Measurements from ENCODE around the gene ALDH1L1. TPM values are rescaled to one million over a fixed set of nuclear protein-coding genes. Genes with fewer than 3 reads are reported as not detected.

ALDH1L1 gene
- total and polyA plus RNA-seq, 2 of the 13 experiments (the other 11 are each of a cell fraction or from before 2014, with no cell fraction given): 11.2 to 28.7 TPM

DNA sequence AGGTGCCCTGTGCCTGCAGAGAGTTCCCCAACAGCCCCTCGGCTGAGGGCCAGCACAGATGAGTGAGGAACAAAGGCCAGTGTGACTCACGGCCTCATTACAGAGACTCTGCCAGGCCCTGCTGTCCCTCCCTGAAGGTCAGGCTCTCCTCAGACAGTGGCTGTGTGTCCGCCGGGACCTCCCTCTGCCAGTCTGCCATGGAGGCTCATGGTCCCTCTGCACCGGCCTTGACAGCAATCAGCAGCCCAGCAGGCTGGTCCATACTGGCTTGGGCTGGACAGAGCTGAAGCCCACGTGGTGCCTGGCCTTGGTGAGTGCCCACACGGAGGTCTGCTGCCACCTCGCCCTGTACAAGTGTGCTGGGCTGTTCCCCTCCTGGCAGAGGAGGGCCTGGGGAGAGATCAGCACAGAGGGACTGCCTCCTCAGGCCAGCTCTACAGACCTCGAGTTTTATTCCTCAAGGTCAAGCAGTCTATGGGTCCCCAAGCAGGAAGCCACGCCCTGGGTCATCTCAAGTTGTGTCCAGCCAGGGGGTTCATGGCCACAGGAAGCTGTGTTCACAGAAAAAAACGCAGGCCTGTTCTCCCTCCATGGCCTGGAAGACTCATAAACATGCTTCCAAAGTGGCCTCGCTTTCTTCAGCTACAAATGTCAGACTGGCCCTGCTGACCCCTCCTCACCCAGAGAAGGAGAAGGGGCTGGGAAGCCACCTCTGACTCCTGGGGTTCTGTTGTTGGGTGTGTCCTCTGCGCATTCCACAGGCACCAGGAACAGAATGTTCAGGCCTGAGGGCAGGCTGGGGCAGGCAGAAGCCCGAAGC is 123.5 kb downstream of the ALDH1L1 start (continued):
- TF ChIP-seq CSRNP1 (CRISPR knock-in tag; IDR thresholded peaks at IDR 0.05): peak; percentile 64; the same call in 1 of the 2 replicates
- TF ChIP-seq, protein P1, sequence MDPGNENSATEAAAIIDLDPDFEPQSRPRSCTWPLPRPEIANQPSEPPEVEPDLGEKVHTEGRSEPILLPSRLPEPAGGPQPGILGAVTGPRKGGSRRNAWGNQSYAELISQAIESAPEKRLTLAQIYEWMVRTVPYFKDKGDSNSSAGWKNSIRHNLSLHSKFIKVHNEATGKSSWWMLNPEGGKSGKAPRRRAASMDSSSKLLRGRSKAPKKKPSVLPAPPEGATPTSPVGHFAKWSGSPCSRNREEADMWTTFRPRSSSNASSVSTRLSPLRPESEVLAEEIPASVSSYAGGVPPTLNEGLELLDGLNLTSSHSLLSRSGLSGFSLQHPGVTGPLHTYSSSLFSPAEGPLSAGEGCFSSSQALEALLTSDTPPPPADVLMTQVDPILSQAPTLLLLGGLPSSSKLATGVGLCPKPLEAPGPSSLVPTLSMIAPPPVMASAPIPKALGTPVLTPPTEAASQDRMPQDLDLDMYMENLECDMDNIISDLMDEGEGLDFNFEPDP (CRISPR knock-in tag; conservative IDR thresholded peaks at IDR 0.05): no peak
- TF ChIP-seq ZNF788 (CRISPR knock-in tag; IDR thresholded peaks at IDR 0.05; ENCODE audit: borderline replicate concordance): no peak
- TF ChIP-seq TP53 (CRISPR knock-in tag; conservative IDR thresholded peaks at IDR 0.05): no peak
- TF ChIP-seq, protein P2, sequence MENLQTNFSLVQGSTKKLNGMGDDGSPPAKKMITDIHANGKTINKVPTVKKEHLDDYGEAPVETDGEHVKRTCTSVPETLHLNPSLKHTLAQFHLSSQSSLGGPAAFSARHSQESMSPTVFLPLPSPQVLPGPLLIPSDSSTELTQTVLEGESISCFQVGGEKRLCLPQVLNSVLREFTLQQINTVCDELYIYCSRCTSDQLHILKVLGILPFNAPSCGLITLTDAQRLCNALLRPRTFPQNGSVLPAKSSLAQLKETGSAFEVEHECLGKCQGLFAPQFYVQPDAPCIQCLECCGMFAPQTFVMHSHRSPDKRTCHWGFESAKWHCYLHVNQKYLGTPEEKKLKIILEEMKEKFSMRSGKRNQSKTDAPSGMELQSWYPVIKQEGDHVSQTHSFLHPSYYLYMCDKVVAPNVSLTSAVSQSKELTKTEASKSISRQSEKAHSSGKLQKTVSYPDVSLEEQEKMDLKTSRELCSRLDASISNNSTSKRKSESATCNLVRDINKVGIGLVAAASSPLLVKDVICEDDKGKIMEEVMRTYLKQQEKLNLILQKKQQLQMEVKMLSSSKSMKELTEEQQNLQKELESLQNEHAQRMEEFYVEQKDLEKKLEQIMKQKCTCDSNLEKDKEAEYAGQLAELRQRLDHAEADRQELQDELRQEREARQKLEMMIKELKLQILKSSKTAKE (CRISPR knock-in tag; IDR thresholded peaks at IDR 0.05; ENCODE audit: borderline replicate concordance): no peak
- no peak for TF ChIP-seq ZNF83 (CRISPR knock-in tag; IDR thresholded peaks at IDR 0.05; ENCODE audit: borderline replicate concordance)
- peak; percentile 43; the same call in 1 of the 2 replicates for TF ChIP-seq IKZF5 (CRISPR knock-in tag; IDR thresholded peaks at IDR 0.05)
- no peak for TF ChIP-seq ZNF816 (CRISPR knock-in tag; IDR thresholded peaks at IDR 0.05; ENCODE audit: borderline replicate concordance)
- no peak for TF ChIP-seq RFX5 (IDR thresholded peaks at IDR 0.05; ENCODE audit: low read depth, low read length)
- no peak for TF ChIP-seq HES4 (CRISPR knock-in tag; IDR thresholded peaks at IDR 0.05; ENCODE audit: borderline replicate concordance)
- TF ChIP-seq TMF1 (CRISPR knock-in tag; IDR thresholded peaks at IDR 0.05; ENCODE audit: low read depth): no peak
- TF ChIP-seq, protein P3, sequence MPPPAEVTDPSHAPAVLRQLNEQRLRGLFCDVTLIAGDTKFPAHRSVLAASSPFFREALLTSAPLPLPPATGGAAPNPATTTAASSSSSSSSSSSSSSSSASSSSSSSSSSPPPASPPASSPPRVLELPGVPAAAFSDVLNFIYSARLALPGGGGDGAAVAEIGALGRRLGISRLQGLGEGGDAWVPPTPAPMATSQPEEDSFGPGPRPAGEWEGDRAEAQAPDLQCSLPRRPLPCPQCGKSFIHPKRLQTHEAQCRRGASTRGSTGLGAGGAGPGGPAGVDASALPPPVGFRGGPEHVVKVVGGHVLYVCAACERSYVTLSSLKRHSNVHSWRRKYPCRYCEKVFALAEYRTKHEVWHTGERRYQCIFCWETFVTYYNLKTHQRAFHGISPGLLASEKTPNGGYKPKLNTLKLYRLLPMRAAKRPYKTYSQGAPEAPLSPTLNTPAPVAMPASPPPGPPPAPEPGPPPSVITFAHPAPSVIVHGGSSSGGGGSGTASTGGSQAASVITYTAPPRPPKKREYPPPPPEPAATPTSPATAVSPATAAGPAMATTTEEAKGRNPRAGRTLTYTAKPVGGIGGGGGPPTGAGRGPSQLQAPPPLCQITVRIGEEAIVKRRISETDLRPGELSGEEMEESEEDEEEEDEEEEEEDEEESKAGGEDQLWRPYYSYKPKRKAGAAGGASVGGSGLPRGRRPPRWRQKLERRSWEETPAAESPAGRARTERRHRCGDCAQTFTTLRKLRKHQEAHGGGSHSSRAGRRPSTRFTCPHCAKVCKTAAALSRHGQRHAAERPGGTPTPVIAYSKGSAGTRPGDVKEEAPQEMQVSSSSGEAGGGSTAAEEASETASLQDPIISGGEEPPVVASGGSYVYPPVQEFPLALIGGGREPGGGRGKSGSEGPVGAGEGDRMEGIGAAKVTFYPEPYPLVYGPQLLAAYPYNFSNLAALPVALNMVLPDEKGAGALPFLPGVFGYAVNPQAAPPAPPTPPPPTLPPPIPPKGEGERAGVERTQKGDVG (CRISPR knock-in tag; IDR thresholded peaks at IDR 0.05; ENCODE audit: borderline replicate concordance): no peak
- TF ChIP-seq, protein P4, sequence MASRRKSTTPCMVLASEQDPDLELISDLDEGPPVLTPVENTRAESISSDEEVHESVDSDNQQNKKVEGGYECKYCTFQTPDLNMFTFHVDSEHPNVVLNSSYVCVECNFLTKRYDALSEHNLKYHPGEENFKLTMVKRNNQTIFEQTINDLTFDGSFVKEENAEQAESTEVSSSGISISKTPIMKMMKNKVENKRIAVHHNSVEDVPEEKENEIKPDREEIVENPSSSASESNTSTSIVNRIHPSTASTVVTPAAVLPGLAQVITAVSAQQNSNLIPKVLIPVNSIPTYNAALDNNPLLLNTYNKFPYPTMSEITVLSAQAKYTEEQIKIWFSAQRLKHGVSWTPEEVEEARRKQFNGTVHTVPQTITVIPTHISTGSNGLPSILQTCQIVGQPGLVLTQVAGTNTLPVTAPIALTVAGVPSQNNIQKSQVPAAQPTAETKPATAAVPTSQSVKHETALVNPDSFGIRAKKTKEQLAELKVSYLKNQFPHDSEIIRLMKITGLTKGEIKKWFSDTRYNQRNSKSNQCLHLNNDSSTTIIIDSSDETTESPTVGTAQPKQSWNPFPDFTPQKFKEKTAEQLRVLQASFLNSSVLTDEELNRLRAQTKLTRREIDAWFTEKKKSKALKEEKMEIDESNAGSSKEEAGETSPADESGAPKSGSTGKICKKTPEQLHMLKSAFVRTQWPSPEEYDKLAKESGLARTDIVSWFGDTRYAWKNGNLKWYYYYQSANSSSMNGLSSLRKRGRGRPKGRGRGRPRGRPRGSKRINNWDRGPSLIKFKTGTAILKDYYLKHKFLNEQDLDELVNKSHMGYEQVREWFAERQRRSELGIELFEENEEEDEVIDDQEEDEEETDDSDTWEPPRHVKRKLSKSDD (CRISPR knock-in tag; IDR thresholded peaks at IDR 0.05; ENCODE audit: low read depth): no peak
- TF ChIP-seq ESRRA (CRISPR knock-in tag; IDR thresholded peaks at IDR 0.05; ENCODE audit: low read depth): peak; percentile 89
- peak; percentile 55; the same call in 1 of the 2 replicates for TF ChIP-seq MIXL1 (CRISPR knock-in tag; IDR thresholded peaks at IDR 0.05)

Data from HepG2 (cell line).